NCI-H187 (cell line): Measurements from ENCODE around the gene ARG2.

ENCODE experiments used
- DNase-seq, 2 experiments: peaks; one replicate each; lab custom pipeline; 2025; lab: John Stamatoyannopoulos, UW

ARG2 gene

GRCh38 chr14:67619446-67620216, at the start of gene ARG2:
ARG2 (plus strand) TSS chr14:67619920; CDS start chr14:67619978, 58 bp downstream.
- DNase-seq: peak; percentile 92 to 98

DNA sequence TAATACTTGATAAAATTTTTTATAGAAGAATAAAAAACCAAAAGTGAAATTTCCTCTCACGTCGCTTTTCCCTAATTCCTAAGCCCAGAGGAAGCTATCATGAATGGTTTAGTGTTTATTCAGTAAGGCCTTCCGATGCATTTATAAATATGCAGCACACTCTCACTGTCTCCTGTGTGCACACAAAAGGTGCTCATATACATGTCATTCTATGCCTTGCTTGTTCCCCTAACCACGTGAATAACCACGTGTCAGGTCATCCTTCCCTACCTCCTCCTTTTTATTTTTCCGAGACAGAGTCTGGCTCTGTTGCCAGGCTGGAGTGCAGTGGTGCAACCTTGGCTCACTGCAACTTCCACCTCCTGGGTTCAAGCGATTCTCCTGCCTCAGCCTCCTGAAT, 49.3 kb upstream of the ARG2 start:
- no peak for DNase-seq

GRCh38 chr14:67571275-67571990, 48.3 kb upstream of the ARG2 start:
- peak in 1 of 2 experiments; percentile 56 for DNase-seq

DNA sequence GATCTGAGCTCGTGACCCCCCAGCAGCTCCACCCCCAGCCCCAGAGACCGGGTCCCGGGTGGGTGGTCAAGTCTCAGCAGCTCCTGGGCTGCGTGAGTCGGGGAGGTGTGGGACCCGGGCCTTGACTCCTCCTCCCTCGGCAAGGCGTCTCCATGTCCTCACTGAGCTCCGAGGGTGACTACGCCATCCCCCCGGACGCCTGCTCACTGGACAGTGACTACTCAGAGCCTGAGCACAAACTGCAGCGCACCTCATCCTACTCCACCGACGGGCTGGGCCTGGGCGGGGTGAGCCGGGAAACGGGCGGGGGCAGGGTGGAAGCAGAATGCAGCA, 47.8 kb upstream of the ARG2 start:
- no peak for DNase-seq

- DNase-seq: no peak
These were observed 47.1 kb upstream of the ARG2 start for GRCh38 chr14:67572608-67573007.

DNA sequence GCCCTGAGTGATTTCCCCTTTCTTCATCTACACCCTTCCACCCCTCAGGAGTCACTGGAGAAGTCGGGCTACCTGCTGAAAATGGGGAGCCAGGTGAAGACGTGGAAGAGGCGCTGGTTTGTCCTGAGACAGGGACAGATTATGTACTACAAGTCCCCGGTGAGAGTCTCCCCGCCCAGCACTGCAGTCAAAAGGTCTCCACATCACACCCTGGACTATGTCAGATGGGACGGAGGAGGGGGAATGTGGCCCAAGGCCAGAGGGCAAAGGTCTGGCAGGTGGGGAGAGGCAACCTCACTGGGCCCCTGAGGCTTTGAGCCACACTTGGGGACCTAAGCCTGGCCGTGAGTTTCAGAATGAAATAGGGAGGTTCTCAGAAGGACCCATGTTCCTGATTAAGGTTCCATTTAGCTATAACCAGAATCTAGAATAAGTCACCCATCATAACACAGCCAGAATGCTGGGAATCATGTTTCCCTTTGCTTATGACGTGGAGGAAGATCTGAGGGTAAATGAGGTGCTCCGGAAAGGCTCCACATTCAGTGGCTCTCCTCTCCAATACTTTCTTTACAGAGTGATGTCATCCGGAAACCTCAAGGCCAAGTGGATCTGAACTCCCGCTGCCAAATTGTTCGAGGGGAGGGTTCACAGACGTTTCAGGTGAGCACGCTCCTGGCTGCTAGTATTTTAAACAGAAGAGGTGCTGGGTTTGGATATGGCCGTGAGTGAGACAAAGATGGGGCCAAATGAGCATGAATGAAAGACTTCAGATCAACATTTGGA, 46.3 kb upstream of the ARG2 start:
- no peak for DNase-seq

- DNase-seq: no peak
These were observed 45.6 kb upstream of the ARG2 start for GRCh38 chr14:67574156-67574555.

DNA sequence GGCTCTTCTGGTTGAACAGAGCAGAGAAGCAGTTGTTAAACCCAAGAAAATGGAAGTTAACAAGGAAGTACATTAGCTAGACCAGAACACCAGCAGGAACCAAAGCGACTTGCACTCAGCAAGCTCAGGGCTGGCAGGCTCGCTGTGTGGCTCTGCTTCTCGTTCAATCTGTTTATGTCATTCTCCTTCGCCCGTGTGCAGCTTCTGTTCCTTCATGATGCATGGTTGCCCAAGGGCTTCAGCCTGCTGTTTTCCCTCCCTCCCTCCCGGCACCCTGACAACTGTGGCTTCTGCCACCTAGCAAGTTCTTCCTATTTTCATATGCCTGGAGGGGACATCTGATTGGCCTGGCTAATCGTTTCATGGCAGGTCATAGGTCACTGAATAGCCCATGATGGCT, 44.9 kb upstream of the ARG2 start:
- no peak for DNase-seq

DNA sequence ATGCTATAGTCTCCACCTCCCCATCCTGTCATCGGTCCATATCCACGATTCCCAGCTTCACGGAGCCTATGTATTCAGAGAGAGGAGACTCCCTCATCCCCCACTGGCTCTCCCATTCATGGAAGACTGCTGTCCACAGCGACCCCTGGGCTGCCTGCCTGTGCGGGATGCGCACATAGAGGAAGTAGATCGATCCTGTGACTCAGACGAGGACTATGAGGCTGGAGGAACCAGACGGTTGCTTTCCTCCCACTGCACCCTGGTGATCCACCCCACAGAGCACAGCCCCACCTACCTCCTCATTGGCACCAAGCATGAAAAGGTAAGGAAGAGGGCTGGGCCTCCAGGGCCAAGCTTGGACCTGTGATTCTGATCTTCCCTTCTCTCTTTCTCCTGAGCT, 44.0 kb upstream of the ARG2 start:
- DNase-seq: no peak

GRCh38 chr14:67576216-67576955, 43.3 kb upstream of the ARG2 start:
- DNase-seq: no peak

GRCh38 chr14:67577181-67577808, 42.4 kb upstream of the ARG2 start:
- DNase-seq: no peak

GRCh38 chr14:67577909-67578749, 41.6 kb upstream of the ARG2 start:
- DNase-seq: no peak

DNA sequence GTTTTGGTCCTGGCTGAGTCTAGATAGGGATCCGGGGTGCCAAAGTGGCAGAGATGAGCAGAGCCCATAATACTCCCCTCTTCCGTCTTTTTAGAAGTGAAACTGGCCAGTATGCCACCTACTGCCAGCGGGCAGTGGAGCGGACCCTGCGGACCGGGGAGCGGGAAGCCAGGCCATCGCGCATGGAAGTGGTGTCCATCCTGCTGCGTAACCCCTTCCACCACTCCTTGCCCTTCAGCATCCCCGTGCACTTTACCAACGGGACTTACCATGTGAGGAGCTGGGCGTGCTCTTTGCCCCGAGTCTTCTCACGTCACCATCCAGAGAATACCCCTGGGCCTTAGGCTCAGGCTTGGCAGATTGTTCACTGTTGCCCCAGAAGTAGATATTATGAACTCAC, 40.7 kb upstream of the ARG2 start:
- DNase-seq: no peak

- DNase-seq: no peak
These were observed 40.1 kb upstream of the ARG2 start for GRCh38 chr14:67579636-67580035.

DNA sequence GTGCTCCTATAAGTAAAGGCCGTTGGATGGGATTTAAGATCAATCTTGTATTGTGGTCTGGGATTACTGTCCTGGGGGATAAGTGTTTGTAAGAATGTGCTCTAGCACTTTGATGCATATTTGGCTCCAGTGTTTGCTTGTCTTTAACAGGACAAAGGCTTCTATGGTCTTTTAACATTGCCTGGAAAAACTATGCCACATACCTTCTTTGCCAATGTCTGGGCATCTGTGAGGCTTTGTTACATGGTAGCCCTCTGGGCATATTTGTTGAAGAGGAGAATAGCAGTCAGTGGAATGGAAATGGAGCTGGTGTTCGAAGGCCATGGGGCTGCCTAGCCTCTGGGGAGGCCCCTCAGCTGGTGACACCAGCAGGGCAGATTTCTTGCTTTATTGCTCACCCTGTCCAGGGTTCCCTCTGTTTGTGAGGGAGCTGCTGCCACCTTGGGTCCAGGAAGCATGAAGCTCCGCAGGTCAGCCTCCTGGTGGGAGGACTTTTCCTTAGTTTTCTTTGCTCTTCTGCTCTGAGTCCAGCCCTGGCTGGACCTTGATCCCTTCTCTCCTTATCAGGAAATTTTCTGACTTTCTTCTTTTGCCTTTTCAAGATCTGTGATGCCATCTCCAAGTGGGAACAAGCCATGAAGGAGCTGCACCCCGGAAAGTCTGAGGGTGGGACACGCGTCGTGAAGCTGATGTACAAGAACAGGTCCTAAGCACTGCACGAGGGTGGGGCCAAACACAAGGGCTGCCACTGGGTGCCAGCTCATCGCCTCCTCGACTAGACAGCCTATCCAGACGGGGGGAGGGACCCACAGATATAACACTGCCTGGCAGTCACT, 39.2 kb upstream of the ARG2 start:
- no peak for DNase-seq

DNA sequence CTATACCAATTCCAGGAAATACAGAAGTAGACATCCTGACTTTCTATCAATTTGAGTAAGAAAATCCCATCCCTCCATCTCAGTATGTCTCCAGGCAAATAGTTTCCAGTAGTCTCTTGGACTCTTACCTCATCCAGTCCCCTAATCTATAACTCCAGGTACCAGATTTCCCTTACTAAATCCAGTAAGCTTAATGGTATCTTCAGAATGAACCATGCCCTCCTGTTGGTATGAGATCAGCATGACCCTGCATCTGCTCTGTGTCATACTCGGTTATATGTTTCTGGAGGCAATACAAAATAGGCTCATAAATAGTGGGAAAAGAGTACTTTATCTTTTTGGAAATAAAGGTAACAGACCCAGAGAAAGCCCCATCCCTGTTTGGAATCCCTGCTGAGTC, 38.1 kb upstream of the ARG2 start:
- no peak for DNase-seq

DNA sequence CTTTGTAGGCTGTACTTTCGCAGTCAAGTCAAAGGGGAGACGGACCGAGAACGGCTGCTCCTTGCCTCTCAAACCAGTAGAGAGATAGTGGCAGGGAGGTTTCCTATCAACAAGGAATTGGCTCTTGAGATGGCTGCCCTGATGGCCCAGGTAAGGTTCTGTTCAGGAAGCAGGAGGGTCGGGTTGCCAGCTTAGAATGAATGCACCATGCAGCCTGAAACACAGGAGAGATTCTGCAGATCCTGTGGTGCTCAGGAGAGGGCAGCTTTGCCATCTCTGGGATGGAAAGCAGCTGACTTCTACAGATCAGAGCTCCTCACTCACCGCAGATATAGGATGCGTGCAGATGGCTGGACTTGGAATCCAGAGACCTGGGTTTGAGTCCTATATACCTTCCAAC, 37.7 kb upstream of the ARG2 start:
- no peak for DNase-seq

DNA sequence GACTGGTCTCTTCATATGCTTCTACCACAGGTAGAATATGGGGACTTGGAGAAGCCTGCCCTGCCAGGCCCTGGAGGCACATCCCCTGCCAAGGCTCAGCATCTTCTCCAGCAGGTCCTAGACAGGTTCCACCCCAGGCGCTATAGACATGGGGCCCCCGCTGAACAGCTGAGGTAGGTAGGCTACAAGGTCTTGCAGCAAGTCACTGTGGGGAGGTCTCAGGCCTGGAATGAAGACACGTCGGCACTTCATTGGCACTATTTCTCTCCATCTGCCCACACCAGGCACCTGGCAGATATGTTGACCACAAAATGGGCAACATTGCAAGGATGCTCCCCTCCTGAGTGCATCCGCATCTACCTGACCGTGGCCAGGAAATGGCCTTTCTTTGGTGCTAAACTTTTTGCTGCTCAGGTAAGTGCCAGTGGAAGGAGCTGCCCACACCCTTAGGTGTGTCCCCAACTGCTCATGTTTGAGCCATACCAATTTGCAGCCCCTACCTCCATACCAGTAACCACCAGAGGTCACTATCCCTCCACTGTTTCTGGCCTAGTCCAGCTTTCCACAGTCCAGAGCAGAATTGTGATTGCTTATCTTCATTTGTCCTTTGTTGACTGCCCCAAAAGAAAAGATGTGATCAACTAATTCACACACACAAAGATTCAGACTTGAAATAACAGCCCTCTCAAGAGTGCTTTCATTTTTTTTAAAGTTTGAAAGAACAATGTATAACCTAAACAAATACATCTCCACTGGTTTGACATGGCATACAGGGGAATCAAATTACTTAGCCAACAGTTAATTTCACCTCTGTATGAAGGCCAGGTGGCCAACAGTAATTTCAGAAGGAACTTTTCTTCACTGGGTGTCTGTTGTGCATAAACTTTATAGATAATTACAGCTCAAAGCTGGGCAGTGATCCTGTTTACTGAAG, 35.7 kb upstream of the ARG2 start:
- no peak for DNase-seq

- DNase-seq: no peak
These were observed 34.7 kb upstream of the ARG2 start for GRCh38 chr14:67584978-67585377.
